ENCODE measurements around the gene YPEL1. TPM values are rescaled to one million over a fixed set of nuclear protein-coding genes. Genes with fewer than 3 reads are reported as not detected.
A peak's percentile ranks its signal among the peaks of the same experiment; 100 is the strongest.

YPEL1 gene, protein sequence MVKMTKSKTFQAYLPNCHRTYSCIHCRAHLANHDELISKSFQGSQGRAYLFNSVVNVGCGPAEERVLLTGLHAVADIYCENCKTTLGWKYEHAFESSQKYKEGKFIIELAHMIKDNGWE
- 1 to 10 TPM; 2.5 to 4.4 TPM for total RNA-seq

DNA sequence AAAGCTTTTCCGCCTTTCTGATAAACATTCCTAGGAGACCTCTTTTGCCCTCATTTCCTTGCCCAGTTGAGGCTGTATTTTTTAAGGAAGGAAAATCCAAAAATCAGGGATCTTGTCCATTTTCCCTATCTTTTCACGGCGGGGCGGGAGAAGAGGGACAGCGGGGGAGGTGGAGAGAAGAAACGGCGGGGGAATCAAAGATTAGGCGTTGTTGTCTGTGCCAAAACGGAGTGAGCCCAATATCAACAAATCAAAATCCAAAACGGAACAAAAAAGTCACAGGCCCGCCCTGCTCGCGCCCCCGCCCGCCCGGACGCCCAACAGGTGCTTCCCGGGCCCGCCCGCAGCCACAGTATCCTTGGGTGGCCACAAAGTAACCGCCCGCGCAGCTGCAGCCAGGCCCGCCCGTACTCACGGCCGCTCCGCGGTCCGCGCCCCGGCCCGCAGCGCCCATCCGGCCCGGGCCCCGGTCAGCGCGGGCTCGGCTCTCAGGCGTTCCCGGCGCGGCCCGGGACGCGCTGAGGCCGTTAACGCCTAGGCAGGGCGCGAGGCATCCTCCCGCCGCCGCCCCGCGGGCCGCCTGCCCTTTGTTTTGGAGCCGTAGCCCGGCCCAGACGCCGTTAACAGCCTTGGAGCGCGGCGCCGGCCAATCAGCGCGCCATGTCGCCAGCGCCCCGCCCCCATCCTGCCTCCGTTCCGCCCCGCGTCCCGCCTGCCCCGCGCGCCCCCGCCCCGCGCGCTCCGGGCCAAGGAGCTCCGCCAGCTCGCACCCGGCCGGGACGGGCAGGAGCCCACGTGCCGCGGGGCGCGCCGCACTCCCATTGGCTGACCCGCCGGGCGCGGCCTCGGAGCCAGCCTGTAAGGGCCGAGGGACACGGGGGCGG, at the start of gene YPEL1:
Gene YPEL1 (minus strand): TSS at position 595 of the 884 bp plus-strand sequence. CDS start 25,050 bp downstream, outside the sequence.
- Mint-ChIP-seq H3K9me3 (no peaks in the 10 kb centered on the region), H3K36me3 (ENCODE audit: insufficient read depth in 2 of 2) (no peaks in the 10 kb centered on the region), H3K27me3 (ENCODE audit: low read depth) (peaks cover 30% of the 10 kb centered on the region), H3K4me3 (peak within 1 kb of the TSS; percentile 93 to 98), H3K4me1 (ENCODE audit: low read depth) (peaks cover 16% of the 10 kb centered on the region), H3K27ac (peak within 1 kb of the TSS; percentile 72)
- peak; percentile 92 to 94 for ATAC-seq (replicated peaks in 1 of 2)
- DNase-seq = peak; percentile 95 to 98

DNA sequence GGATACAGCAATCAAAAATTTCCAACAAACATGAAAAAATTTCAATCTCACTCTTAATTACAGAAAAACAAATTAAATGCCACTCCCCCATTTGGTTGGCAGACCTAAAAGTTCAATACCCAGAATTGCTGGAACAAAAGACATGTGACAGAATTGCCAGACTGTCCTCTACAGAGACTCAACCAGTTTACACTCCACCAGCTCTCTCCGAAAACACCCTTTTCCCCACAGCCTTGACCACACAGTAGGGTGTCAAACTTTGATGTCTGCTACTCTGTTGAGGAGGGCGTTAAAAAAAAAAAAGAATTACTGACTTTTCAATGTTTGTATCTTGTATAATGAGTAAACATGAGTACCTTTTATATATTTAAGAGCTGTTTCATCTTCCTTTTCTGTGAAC, 44.7 kb upstream of the YPEL1 start:
- Mint-ChIP-seq H3K4me3 (no peak overlapping the region), H3K4me1 (ENCODE audit: low read depth) (no peaks in the 10 kb centered on the region), H3K27ac (no peak overlapping the region), H3K27me3 (ENCODE audit: low read depth) (no peaks in the 10 kb centered on the region), H3K9me3 (no peaks in the 10 kb centered on the region), H3K36me3 (ENCODE audit: insufficient read depth in 2 of 2) (peaks cover 0 to 19% of the 10 kb centered on the region in 2 donors)
- no peak for DNase-seq
- no peak for ATAC-seq (replicated peaks in 1 of 2)

DNA sequence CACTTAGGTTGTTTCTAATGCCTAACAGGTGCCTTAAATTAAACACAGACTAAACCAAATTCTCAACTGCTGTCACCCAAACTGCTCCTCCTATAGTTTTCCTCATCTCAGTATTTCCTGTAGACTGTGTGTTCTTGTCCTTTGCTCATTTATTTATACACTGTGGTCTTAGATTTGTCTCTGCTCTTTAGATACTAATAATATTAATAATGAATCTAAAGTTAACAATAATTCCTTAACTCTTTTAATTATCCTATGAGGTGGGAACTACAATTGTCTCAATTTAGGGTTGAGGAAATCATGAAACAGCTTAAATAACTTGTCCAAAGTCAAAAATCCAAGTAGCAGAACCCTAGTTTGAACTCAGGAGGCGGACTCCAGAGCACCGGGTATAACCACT, 43.9 kb upstream of the YPEL1 start:
- Mint-ChIP-seq H3K4me3 (no peak overlapping the region), H3K36me3 (ENCODE audit: insufficient read depth in 2 of 2) (peaks cover 0 to 18% of the 10 kb centered on the region in 2 donors), H3K9me3 (no peaks in the 10 kb centered on the region), H3K4me1 (ENCODE audit: low read depth) (no peaks in the 10 kb centered on the region), H3K27ac (no peak overlapping the region), H3K27me3 (ENCODE audit: low read depth) (no peaks in the 10 kb centered on the region)
- DNase-seq (no peak), ATAC-seq (replicated peaks in 1 of 2) (no peak)

DNA sequence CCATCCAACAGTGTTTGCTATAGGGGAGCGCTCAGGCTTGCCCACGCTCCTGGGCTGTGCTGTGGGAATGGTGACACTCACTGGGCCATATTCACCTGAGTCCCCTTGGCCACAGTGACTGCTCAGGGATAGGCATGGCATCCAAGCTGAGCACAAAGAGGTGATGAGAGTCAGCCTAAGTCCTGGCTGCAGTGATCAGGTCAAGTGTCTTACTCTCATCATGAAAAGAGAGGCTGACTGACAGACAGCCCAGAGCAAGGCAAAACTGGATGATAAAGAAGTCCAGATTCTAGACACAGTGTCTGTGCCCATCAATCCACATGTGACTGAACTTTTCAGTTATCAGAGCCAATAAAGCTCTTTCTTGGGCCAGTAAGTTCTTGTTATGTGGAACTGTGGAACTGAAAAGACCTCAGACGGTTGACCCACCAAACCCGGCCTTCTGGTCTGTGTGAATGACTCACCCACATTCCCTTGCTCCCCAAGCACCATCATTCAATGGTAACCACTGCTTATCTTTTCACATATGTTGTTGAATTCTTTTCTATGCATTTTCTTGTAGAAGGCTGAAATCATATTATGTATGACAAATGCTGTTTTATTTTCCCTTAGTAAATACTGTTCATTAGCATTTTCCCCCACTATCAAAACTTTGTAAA, 43.2 kb upstream of the YPEL1 start:
- Mint-ChIP-seq H3K36me3 (ENCODE audit: insufficient read depth in 2 of 2) (peaks cover 0 to 14% of the 10 kb centered on the region in 2 donors), H3K27me3 (ENCODE audit: low read depth) (no peaks in the 10 kb centered on the region), H3K9me3 (no peaks in the 10 kb centered on the region), H3K4me1 (ENCODE audit: low read depth) (no peaks in the 10 kb centered on the region), H3K4me3 (no peak overlapping the region), H3K27ac (no peak overlapping the region)
- ATAC-seq (replicated peaks in 1 of 2) (no peak), DNase-seq (no peak)

DNA sequence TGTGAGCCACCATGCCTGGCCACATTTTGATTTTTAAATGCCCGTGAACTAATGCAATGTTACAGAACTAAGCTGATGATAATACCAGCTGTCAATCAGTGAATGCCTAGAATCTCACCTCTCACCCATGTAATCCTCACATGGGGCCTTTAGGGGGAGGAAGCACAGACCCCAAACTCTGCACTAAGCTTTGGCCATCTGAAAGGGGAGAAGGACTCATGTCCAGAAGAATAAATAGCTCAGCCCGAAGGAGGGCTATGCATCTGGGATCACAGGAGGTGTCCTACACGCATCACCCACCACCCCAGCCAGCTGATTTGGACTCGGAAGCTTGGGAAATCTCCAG, 36.0 kb upstream of the YPEL1 start:
- ATAC-seq (replicated peaks in 1 of 2) (no peak), DNase-seq (no peak)
- H3K36me3 Mint-ChIP-seq (ENCODE audit: insufficient read depth in 2 of 2) = peaks cover 13 to 35% of the 10 kb centered on the region in 2 donors
- no peaks in the 10 kb centered on the region for H3K9me3 Mint-ChIP-seq
- peaks cover 22% of the 10 kb centered on the region for H3K4me1 Mint-ChIP-seq (ENCODE audit: low read depth)
- H3K4me3 Mint-ChIP-seq = no peak overlapping the region
- H3K27ac Mint-ChIP-seq = no peak overlapping the region
- H3K27me3 Mint-ChIP-seq (ENCODE audit: low read depth) = no peaks in the 10 kb centered on the region

DNA sequence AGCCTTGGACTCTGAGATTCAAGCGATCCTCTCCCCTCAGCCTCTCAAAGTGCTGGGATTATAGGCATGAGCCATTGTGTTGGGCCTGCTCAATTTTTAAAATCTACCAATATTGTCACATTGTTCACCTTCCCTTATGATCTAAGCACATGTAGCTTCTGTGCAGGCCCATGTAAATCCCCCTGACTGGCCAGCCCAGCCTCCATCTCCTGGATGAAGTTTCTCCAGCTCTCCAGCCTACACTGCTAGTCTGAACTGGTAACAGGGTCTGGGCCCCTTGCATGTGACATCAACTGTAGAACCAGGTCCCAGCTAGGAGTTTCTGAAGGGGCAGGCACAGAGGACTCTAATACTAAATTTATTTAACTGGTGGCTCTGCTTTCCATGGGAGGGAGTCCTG, 32.8 kb upstream of the YPEL1 start:
- Mint-ChIP-seq H3K9me3 (no peaks in the 10 kb centered on the region), H3K4me3 (peak overlapping the region; percentile 6 to 63), H3K36me3 (ENCODE audit: insufficient read depth in 2 of 2) (peaks cover 18 to 53% of the 10 kb centered on the region in 2 donors), H3K4me1 (ENCODE audit: low read depth) (peaks cover 53% of the 10 kb centered on the region), H3K27ac (no peak overlapping the region), H3K27me3 (ENCODE audit: low read depth) (no peaks in the 10 kb centered on the region)
- ATAC-seq (replicated peaks in 1 of 2) (no peak), DNase-seq (no peak)

DNA sequence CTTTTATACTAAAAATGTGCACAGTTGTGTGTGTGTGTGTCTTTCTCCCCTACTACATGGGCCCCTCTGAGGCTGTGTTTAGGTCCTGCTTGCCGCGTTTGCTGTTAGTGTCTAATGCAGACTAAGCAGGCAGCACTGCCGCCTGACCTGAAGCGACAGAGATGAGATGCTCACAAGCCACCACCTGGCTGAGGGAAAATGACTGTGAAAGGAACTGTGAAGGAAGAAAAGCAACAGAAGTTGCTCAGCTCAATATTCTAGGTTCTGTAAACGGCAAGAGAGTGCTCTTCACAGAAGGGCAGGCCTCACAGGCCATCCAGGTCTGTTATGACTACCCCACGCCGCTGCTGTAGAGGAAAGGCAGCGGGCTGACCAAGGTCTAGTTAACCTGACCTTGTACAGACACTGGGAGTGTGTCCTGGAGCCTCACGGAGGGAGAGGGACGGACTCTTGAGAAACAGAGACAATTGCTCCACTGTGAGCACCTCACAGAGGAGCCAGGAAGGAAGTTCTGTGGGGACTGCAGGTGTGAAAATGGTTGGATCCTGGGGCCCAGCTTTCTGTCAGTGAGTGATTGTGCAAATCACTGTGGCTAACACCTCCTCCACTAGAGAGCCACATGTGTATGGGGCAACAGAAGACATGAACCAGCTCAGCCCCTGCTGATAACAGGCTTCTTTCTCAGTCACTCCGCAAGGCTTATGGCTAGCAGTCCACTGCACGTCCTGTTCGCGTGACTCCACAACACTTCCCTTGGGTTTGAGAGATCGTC, 31.3 kb upstream of the YPEL1 start:
- ATAC-seq (replicated peaks in 1 of 2) (peak; percentile 83 to 85), DNase-seq (peak; percentile 76 to 82)
- peak overlapping the region; percentile 58 to 69 for H3K4me3 Mint-ChIP-seq
- H3K9me3 Mint-ChIP-seq = no peaks in the 10 kb centered on the region
- no peak overlapping the region for H3K27ac Mint-ChIP-seq
- peaks cover 12 to 50% of the 10 kb centered on the region in 2 donors for H3K36me3 Mint-ChIP-seq (ENCODE audit: insufficient read depth in 2 of 2)
- peaks cover 69% of the 10 kb centered on the region for H3K4me1 Mint-ChIP-seq (ENCODE audit: low read depth)
- H3K27me3 Mint-ChIP-seq (ENCODE audit: low read depth) = no peaks in the 10 kb centered on the region

DNA sequence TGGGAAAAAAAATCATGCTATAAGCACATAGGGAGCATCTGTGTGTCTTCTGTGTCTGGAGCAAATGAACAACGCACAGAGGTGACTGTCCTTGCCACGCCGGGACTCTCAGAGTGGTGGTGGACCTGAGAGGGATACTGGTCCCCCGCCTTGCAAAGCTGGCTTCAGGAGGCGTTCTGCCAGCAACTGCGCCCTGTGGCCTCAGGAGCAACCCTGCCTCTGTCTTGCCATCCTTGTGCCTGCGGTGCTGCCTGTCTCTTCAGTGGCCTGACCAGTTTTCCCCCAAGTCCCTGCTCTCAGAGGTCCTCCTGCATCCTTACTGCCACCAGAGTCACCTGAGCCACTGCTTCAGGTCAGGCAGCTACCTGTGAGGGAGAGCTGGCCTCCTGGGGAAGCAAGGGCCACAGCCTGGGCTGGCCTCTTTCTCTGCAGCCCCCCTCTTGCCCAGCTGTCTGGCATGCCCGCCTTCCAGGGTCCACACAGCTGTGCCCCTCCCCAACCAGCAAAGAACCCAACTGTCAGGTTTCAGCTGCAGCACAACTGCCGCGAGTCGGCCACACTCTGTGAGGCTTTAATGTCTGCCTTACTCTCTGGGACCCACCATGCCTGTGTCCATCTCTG, 30.4 kb upstream of the YPEL1 start:
- H3K4me1 Mint-ChIP-seq (ENCODE audit: low read depth) = peaks cover 77% of the 10 kb centered on the region

DNA sequence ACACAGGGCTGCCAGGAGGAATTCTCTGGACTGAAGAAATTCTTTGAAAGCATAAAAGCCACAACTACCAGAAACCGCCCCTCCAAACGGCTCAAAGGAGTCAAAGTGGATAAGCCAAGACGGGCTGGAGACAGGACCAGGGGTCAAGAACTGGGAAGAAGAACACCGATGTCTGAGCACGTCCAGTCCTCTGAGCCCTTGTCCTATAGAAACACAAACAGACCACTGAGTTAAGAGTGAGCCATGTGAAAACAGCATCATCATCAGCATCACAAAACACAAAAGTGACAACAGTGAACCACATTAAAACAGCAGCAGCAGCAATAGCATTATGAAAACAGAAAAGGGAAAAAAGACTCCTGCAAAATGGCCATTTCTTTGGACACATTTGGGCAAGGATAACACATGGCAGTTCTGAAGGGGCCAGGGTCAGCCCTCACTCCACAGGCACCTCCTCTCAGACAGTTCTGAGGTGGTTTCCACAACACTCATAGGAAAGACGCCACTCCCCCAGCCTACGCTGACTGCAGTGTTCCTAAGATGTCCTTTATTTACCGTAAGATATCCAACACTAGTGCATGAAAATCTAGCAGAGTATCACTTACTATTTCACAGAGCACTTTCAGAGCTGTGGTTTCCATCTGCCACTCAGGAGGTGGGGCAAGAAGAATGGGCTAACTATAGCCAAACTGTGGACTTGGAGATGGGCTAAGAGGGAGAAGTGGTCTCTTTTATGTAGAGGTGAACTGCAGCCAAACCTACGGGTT, 28.6 kb upstream of the YPEL1 start:
- Mint-ChIP-seq H3K27me3 (ENCODE audit: low read depth) (no peaks in the 10 kb centered on the region), H3K4me3 (peak overlapping the region; percentile 28 to 36), H3K27ac (no peak overlapping the region), H3K4me1 (ENCODE audit: low read depth) (peaks cover 84% of the 10 kb centered on the region), H3K9me3 (no peaks in the 10 kb centered on the region), H3K36me3 (ENCODE audit: insufficient read depth in 2 of 2) (peaks cover 13 to 51% of the 10 kb centered on the region in 2 donors)
- DNase-seq (peak in 1 of 2 donors; percentile 22), ATAC-seq (replicated peaks in 1 of 2) (no peak)

More for the DNA sequence above, 30.4 kb upstream of the YPEL1 start:
- peaks cover 13 to 57% of the 10 kb centered on the region in 2 donors for H3K36me3 Mint-ChIP-seq (ENCODE audit: insufficient read depth in 2 of 2)
- peak overlapping the region; percentile 36 to 69 for H3K4me3 Mint-ChIP-seq
- H3K9me3 Mint-ChIP-seq = no peaks in the 10 kb centered on the region
- DNase-seq (no peak), ATAC-seq (replicated peaks in 1 of 2) (no peak)
- H3K27me3 Mint-ChIP-seq (ENCODE audit: low read depth) = no peaks in the 10 kb centered on the region
- no peak overlapping the region for H3K27ac Mint-ChIP-seq

DNA sequence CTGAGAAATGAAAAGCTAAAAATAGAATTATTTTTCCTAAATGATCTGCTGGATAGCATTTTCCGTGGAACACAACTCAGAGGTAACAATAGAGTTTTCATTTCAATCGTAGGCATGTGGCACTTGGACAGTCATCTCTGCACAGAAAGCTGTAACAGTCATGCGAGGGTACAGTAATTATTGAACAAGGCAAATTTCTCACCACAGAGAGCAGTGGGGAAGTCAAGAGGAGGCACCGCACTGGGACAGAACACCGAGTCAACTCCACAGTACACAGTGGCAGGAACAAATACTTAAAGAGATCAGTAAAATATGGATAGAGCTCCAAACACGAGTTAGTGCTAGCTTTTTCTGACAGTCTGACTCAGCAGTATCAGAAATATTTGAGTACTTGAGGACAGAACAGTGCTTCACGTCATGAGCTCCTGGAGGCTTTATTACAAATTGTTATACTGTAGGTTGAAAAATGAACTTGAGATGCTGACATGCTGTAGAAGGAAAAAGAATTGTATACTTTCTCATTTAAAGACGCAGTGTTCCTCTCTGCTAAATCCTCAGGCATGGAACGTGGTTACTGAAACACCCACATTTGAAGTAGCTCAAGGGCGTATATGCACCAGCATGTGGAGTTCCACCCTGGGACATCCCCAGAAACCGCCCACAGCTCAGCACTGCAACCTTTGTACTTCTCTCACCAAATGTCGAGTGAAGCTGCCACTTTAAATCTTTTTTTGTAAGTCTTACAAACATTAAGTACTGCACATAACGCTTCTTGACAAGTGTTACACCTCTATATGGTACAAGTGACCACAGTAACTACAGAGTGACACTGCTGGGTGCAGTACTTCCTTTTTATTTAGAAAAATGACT, 27.4 kb upstream of the YPEL1 start:
- Mint-ChIP-seq H3K4me1 (ENCODE audit: low read depth) (peaks cover 75% of the 10 kb centered on the region), H3K27me3 (ENCODE audit: low read depth) (no peaks in the 10 kb centered on the region), H3K4me3 (peak overlapping the region; percentile 28 to 36), H3K27ac (no peak overlapping the region), H3K9me3 (no peaks in the 10 kb centered on the region), H3K36me3 (ENCODE audit: insufficient read depth in 2 of 2) (peaks cover 15 to 54% of the 10 kb centered on the region in 2 donors)
- ATAC-seq (replicated peaks in 1 of 2) (peak; percentile 77 to 79), DNase-seq (peak; percentile 70 to 78)

DNA sequence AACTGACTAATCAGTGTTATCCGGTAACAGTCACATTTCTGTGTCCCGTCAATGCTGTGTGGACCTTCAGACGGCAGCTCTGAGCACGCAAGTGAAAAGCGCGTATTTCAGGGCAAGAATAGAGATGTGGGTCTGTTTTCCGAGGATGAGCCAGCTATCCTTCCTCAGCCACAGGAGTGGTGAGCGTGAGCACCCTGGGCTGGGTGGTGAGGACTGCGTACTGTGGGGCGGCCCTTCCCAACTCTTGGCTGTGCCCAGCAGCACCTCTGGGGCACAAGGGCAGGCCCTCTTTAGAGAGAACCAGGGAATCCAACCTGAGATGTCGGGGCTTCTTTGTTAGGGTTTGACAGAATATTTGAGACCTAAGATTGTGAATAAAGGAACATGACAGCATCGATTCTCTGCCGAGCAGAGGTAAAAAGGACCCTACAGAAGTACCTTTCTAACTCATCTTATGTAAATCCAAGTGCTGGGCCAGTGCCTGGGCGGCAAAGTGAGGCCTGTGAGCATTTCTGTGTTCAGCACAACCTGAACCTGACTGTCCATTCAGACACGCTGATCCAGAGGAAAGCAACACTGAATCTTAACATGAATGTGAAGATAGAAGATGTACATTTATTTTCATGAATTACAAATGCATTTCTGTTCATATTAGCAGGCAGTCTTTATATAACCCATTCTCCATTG, 26.5 kb upstream of the YPEL1 start:
- Mint-ChIP-seq H3K4me1 (ENCODE audit: low read depth) (peaks cover 70% of the 10 kb centered on the region), H3K27me3 (ENCODE audit: low read depth) (no peaks in the 10 kb centered on the region), H3K9me3 (no peaks in the 10 kb centered on the region), H3K27ac (no peak overlapping the region), H3K36me3 (ENCODE audit: insufficient read depth in 2 of 2) (peaks cover 14 to 48% of the 10 kb centered on the region in 2 donors), H3K4me3 (peak overlapping the region; percentile 20 to 28)
- DNase-seq = no peak
- no peak for ATAC-seq (replicated peaks in 1 of 2)

Measured in activated T-cell treated with anti-CD3 and anti-CD28 coated beads, Interleukin-2, amount 50 U/mL, for 72 hours (primary cell).